ENCODE results near the gene TMEM145.

DNA sequence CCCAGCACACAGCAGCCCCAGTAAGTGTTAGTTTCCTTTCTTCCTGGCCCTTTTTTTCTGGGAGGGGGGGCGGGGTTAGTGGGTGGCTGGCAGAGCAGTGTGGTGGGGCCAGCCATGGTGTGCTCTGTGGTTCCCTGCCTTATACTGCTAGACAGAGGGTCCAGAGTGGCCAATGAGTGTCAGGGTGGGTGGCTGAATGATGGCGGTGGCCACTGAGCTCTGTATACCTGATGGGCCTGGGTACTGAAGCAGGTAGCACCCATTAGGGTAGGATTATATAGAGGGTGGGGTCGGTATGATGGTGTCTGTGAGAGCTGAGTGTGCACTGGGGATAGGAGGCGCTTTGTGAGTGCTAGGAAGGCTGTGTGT, 30.3 kb upstream of the TMEM145 start:
- no peak for TF ChIP-seq CTCF (conservative IDR thresholded peaks at IDR 0.05)
- TF ChIP-seq EZH2 (IDR thresholded peaks at IDR 0.05; ENCODE audit: low read depth), result no peak

All from PC-9 (cell line).